ENCODE data around the gene PDAP1.
"Not testable (repeated sequence)": the region's sequence is repeated elsewhere in the genome, so short reads cannot be mapped to it uniquely, and the experiment has no call there.

Gene PDAP1

GRCh38 chr7:99380032-99380822, 28.2 kb downstream of the PDAP1 start:
- TF ChIP-seq, protein P1, sequence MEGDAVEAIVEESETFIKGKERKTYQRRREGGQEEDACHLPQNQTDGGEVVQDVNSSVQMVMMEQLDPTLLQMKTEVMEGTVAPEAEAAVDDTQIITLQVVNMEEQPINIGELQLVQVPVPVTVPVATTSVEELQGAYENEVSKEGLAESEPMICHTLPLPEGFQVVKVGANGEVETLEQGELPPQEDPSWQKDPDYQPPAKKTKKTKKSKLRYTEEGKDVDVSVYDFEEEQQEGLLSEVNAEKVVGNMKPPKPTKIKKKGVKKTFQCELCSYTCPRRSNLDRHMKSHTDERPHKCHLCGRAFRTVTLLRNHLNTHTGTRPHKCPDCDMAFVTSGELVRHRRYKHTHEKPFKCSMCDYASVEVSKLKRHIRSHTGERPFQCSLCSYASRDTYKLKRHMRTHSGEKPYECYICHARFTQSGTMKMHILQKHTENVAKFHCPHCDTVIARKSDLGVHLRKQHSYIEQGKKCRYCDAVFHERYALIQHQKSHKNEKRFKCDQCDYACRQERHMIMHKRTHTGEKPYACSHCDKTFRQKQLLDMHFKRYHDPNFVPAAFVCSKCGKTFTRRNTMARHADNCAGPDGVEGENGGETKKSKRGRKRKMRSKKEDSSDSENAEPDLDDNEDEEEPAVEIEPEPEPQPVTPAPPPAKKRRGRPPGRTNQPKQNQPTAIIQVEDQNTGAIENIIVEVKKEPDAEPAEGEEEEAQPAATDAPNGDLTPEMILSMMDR (IDR thresholded peaks at IDR 0.05; ENCODE audit: unreplicated experiment in 3 of 3), result no peak
- H3K36me3 Mint-ChIP-seq (ENCODE audit: low read depth), result peaks cover 4% of the 10 kb centered on the region
- no peaks in the 10 kb centered on the region for H3K9me3 Mint-ChIP-seq
- H3K27ac Mint-ChIP-seq, result peak overlapping the region; percentile 34 to 85 (median 84)
- H3K4me3 Mint-ChIP-seq, result peak overlapping the region; percentile 24 to 57 (median 49)
- peaks cover 13% of the 10 kb centered on the region for H3K4me1 Mint-ChIP-seq
- H3K27me3 Mint-ChIP-seq (ENCODE audit: low read depth), result peaks cover 3% of the 10 kb centered on the region

GRCh38 chr7:99379693-99380031, 28.7 kb downstream of the PDAP1 start:
- Mint-ChIP-seq H3K27ac (peak overlapping the region; percentile 34 to 85 (median 84)), H3K4me3 (peak overlapping the region in 2 of 3 experiments; percentile 57 to 60), H3K4me1 (peaks cover 13% of the 10 kb centered on the region)
- H3K9me3 Mint-ChIP-seq; H3K36me3 Mint-ChIP-seq (ENCODE audit: low read depth); H3K27me3 Mint-ChIP-seq (ENCODE audit: low read depth): not testable (repeated sequence)

DNA sequence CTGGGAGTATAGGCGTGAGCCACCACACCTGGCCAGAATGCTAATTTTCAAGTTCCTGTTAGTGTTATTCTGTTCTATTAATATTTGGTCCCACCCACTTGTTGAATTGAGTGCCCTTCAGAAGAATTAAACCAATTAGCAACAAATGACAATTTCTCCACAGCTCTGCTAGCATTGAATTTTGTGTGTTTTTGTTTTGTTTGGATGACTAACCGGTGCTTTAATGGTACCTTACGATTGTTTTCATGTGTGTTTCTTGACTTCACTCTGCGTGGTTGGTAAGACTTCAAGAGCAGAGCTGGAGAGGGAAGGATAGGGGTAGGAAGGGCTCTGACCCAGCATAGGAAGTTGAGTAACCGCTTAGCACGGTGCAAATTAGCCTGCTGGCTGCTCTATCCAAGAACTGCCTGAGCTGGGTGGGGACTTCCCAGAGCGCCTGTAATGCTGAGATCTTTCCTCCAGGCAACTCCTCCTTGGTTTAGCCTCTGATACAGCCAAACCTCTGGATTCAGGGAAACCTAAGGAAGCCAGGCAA, 29.3 kb downstream of the PDAP1 start:
- peaks cover 13% of the 10 kb centered on the region for H3K4me1 Mint-ChIP-seq
- H3K27ac Mint-ChIP-seq, result peak overlapping the region; percentile 4 to 85 (median 59)
- H3K36me3 Mint-ChIP-seq (ENCODE audit: low read depth), result peaks cover 4% of the 10 kb centered on the region
- H3K27me3 Mint-ChIP-seq (ENCODE audit: low read depth), result peaks cover 3% of the 10 kb centered on the region
- H3K4me3 Mint-ChIP-seq, result peak overlapping the region in 1 of 3 experiments; percentile 60
- TF ChIP-seq, protein P1 (IDR thresholded peaks at IDR 0.05; ENCODE audit: unreplicated experiment in 3 of 3), result no peak
- H3K9me3 Mint-ChIP-seq, result no peaks in the 10 kb centered on the region

DNA sequence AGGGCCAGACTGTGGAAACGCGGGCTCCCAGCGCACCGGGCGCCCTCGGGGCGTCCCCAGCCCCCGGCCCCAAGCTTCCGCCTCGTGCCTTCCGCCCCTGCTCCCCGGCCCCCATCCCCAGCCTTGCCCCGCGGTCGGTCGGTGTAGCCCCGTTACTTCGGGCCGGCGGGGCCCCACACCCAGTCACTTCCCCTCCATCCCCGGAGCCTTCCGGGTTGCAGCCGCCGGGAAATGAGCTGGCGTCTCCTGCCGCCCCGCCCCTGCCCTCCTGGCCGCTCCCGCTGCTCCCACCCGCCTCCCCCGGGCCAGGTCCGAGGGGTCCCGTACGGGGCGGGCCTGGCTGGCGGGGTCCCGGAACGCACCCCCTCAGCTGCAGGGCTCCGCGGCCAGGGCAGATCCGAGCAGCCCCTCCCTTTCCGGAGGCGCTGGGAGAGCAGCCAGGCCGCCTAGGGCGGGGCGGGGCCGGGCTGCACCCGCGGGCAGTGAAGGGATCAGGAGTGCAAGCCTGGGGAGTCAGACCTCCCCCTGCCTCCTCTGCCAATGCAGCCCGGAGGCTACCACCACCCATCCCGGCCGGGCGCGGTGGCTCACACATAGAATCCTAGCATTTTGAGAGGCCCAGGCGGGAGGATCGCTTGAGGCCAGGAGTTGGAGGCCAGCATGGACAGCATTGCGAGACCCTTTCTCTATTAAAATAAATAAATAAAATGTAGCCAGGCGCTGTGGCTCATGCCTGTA, 33.2 kb downstream of the PDAP1 start:
- Mint-ChIP-seq H3K36me3 (ENCODE audit: low read depth) (peaks cover 4% of the 10 kb centered on the region), H3K27me3 (ENCODE audit: low read depth) (peaks cover 5% of the 10 kb centered on the region), H3K4me3 (peak overlapping the region; percentile 54 to 74 (median 61)), H3K9me3 (no peaks in the 10 kb centered on the region), H3K4me1 (peaks cover 22% of the 10 kb centered on the region), H3K27ac (no peak overlapping the region)
- TF ChIP-seq, protein P1 (IDR thresholded peaks at IDR 0.05; ENCODE audit: unreplicated experiment in 3 of 3), result no peak

GRCh38 chr7:99374111-99375064, 34.0 kb downstream of the PDAP1 start, which contains the start of gene ARPC1B:
ARPC1B (plus strand) TSS chr7:99374730; CDS start chr7:99385715, 10,985 bp downstream.
- TF ChIP-seq, protein P1 (IDR thresholded peaks at IDR 0.05; ENCODE audit: unreplicated experiment in 3 of 3), result no peak
- Mint-ChIP-seq H3K36me3 (ENCODE audit: low read depth) (peaks cover 4% of the 10 kb centered on the region), H3K4me1 (peaks cover 21% of the 10 kb centered on the region), H3K27ac (peak within 1 kb of the TSS in 1 of 3 experiments; percentile 63), H3K9me3 (no peaks in the 10 kb centered on the region), H3K4me3 (peak within 1 kb of the TSS; percentile 81 to 86 (median 83)), H3K27me3 (ENCODE audit: low read depth) (peaks cover 5% of the 10 kb centered on the region)
